Skeletal muscle tissue (tissue), 4 donors: ENCODE results near the gene ZNRF2. TPM values are rescaled to one million over a fixed set of nuclear protein-coding genes. Genes with fewer than 3 reads are reported as not detected.

ENCODE experiments used
- H3K27ac ChIP-seq: one replicate; pipeline ENCODE4 v1.7.0; 2013; ENCODE audit warnings: mild to moderate bottlenecking, low read depth, low read length, inconsistent platforms
- H3K27me3 ChIP-seq, 3 donors: one replicate each; pipeline ENCODE4 v1.7.0; 2013; ENCODE audit warnings: low read length in 3 of 3; ENCODE audit not compliant: control insufficient read depth in 3 of 3, insufficient read depth in 3 of 3
- H3K36me3 ChIP-seq, 3 donors: one replicate each; pipeline ENCODE4 v1.7.0; 2013; ENCODE audit warnings: low read length in 3 of 3; ENCODE audit not compliant: control insufficient read depth in 3 of 3, insufficient read depth in 3 of 3
- H3K4me1 ChIP-seq, 3 donors: one replicate each; pipeline ENCODE4 v1.7.0; 2013; ENCODE audit warnings: low read length in 3 of 3, mild to moderate bottlenecking in 3 of 3; ENCODE audit not compliant: control insufficient read depth in 3 of 3, insufficient read depth in 3 of 3
- H3K4me3 ChIP-seq, 3 donors: one replicate each; pipeline ENCODE4 v1.7.0; 2013; ENCODE audit warnings: low read length in 3 of 3
- H3K9ac ChIP-seq, 3 donors: one replicate each; pipeline ENCODE4 v1.7.0; 2013; ENCODE audit warnings: low read length in 3 of 3, mild to moderate bottlenecking in 3 of 3, moderate library complexity in 2 of 3, low read depth in 1 of 3
- H3K9me3 ChIP-seq, 3 donors: one replicate each; pipeline ENCODE4 v1.7.0; 2013; ENCODE audit warnings: low read length in 3 of 3; ENCODE audit not compliant: control insufficient read depth in 3 of 3
- total RNA-seq: library from RNA; depleted of rRNA; stranded (reverse); fragments of >200 nt; gene quantifications from one replicate; pipeline ENCODE4 v1.2.3, GENCODE V29; 2014
- donor health status: Osteomylitis.

The ZNRF2 gene
- total RNA-seq, 1 donor from 2014 or later = 10.4 TPM

DNA sequence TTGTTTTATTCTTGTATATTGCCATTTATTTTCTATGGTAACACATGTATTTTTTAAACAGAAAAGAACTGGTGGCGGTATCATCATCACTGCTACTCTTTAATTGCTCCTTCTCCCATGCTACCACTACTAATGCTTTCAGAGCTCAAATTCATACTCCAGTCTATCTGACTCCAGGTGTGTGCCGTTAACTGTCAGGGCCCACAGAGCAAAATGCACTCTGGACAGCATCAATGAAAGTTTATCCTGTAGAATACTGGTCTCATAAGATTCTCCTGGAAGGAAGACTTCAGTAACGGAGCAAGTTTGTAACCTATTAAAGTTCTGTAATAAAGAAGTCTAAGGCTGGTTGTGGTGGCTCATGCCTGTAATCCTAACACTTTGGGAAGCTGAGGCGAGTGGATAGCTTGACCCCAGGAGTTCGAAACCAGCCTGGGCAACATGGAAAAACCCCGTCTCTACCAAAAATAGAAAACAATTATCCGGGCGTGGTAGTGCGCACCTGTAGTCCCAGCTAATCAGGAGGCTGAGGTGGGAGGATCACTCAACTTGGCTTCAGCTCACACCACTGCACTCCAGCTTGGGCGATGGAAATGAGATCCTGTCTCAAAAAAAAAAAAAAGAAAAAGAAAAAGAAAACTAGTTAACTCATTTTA, 18.4 kb downstream of the ZNRF2 start:
- no peak overlapping the region for H3K9ac ChIP-seq
- no peaks in the 10 kb centered on the region for H3K27me3 ChIP-seq
- H3K9me3 ChIP-seq = no peaks in the 10 kb centered on the region
- no peak overlapping the region for H3K4me3 ChIP-seq
- H3K27ac ChIP-seq = no peak overlapping the region
- peaks cover 9 to 19% (median 13%) of the 10 kb centered on the region in 3 donors for H3K4me1 ChIP-seq
- no peaks in the 10 kb centered on the region for H3K36me3 ChIP-seq

DNA sequence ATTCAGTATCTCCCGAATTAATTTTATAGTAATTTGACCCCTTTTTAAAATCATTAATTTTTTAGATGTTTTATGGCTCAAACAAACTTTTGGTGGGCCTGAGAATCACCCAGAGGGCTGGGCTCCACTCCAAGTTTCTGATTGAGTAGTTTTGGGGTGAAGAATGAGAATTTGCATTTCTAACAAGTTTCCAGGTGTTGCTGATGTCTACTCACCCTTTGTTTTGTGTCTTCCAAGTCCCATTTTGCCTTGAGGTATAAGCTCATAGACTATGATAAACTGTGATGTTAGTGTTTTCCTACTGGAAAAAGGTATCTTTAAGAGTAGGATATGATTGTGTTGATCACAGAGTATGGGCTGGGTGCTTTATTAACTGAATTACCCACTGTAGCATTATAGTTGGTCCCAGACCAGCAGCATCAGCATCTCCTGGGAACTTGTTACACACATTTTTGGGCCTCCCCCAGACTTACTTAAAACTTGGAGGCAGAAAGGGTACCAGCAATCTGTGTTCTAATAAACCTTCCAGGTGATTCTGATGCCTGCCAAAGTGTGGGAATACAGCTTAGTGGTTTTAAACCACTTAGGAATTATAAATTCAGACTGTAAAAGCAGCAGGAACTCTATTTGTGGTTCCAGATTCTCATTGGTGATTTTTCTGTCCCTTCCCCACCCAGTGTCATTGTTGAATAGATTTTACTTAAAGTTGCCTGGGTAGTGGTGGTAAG, 19.1 kb downstream of the ZNRF2 start:
- Histone ChIP-seq H3K4me1 (peaks cover 9 to 23% (median 13%) of the 10 kb centered on the region in 3 donors), H3K36me3 (no peaks in the 10 kb centered on the region), H3K9me3 (no peaks in the 10 kb centered on the region), H3K27ac (no peak overlapping the region), H3K27me3 (no peaks in the 10 kb centered on the region), H3K4me3 (no peak overlapping the region), H3K9ac (no peak overlapping the region)

DNA sequence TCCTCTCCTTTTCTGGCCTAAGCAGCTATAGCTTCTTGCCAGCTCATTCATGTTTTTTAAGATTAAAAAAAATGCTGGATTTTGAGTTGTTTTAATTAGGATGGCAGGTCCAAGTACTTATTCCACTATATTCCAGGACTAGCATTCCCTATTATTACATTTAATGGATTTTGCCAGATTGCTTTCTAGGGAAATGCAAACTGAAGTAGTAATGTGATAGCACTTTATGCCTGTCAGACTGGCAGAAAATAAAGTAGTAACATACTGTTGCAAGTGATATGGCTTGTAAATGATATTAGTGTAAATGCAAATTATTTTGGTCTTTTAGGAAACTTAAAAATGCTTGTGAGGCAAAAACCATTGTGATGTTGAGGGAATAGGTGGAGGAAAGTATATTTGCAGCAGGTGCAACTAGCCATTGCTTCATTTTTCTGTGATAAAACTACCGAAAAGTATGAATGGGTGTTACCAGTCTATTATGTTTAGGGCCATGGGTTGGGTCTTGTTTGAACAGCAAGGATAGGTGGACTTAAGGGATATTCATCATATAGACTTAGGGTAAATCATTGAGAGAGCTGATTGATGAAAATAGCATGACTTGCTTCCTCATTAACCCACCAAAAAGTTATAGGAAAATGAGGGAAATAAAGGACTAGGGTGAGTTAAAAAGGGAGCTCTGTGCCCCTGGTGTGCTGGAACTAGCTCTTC, 19.9 kb downstream of the ZNRF2 start:
- H3K27ac ChIP-seq = no peak overlapping the region
- no peaks in the 10 kb centered on the region for H3K9me3 ChIP-seq
- no peak overlapping the region for H3K4me3 ChIP-seq
- H3K4me1 ChIP-seq = peaks cover 7 to 23% (median 13%) of the 10 kb centered on the region in 3 donors
- H3K36me3 ChIP-seq = no peaks in the 10 kb centered on the region
- H3K27me3 ChIP-seq = no peaks in the 10 kb centered on the region
- H3K9ac ChIP-seq = peak overlapping the region in 1 of 3 donors; percentile 17

DNA sequence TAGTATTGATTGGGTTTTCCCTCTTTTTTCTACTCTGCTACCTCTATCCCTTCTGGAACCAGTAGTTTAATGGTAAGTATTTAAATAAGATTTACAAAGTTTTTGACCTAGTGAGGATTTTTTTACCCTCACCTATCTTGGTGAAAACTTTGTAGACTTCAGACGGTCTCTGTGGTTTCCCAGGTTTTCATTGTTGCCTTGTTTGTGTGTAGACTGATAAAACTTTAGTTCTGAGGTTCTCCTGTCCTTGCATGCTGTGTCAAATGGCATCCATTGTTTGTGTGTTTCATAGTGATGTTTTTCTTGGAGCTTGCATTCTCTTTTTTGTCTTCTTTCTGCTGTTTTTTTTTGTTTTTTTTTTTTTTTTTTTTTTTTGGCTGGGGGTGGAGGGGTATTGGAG, 22.6 kb downstream of the ZNRF2 start:
- H3K4me1 ChIP-seq = peaks cover 9 to 25% (median 14%) of the 10 kb centered on the region in 3 donors
- no peak overlapping the region for H3K4me3 ChIP-seq
- H3K27me3 ChIP-seq = no peaks in the 10 kb centered on the region
- no peak overlapping the region for H3K27ac ChIP-seq
- no peaks in the 10 kb centered on the region for H3K9me3 ChIP-seq
- no peak overlapping the region for H3K9ac ChIP-seq
- no peaks in the 10 kb centered on the region for H3K36me3 ChIP-seq

DNA sequence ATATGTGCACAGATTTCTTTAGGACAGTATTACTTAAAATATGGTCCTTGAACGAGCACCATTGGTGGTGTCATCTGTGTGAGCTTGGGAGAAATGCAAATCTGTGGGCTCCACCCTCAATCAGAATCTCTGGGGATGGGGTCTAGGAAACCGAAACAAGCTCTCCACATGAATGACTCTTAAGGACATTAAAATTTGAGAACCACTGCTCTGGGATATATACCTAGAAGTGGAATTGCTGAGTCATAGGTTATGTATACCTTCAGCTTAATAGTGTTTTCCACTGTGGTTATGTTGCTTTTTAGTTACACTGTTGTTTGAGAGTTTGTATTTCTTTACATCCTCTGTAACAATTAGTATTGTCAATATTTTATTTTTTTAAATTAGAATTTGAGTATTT, 24.0 kb downstream of the ZNRF2 start:
- Histone ChIP-seq H3K36me3 (no peaks in the 10 kb centered on the region), H3K4me3 (no peak overlapping the region), H3K9me3 (no peaks in the 10 kb centered on the region), H3K9ac (no peak overlapping the region), H3K27ac (no peak overlapping the region), H3K4me1 (peaks cover 9 to 27% (median 16%) of the 10 kb centered on the region in 3 donors), H3K27me3 (no peaks in the 10 kb centered on the region)

DNA sequence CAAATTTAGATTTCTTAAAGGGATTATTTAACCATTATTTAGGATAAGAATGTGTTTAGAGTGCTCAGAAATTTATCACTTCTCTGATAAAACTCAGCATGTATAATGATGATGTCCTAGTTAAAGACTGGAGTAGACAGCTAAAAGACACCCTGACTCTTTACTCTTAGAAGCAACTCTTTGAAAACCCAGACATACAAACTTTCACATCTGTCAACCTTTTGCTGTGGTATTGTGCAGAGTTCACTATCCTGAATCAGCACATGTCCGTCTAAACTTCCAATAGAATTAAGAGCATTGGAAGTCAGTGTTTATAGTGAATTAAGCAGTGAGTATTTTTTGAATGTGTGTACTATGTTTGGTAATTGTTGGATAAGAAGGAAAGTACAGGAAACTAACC, 24.9 kb downstream of the ZNRF2 start:
- Histone ChIP-seq H3K9me3 (no peaks in the 10 kb centered on the region), H3K9ac (no peak overlapping the region), H3K36me3 (no peaks in the 10 kb centered on the region), H3K27me3 (no peaks in the 10 kb centered on the region), H3K4me3 (no peak overlapping the region), H3K27ac (no peak overlapping the region), H3K4me1 (peaks cover 6 to 18% (median 9%) of the 10 kb centered on the region in 3 donors)

DNA sequence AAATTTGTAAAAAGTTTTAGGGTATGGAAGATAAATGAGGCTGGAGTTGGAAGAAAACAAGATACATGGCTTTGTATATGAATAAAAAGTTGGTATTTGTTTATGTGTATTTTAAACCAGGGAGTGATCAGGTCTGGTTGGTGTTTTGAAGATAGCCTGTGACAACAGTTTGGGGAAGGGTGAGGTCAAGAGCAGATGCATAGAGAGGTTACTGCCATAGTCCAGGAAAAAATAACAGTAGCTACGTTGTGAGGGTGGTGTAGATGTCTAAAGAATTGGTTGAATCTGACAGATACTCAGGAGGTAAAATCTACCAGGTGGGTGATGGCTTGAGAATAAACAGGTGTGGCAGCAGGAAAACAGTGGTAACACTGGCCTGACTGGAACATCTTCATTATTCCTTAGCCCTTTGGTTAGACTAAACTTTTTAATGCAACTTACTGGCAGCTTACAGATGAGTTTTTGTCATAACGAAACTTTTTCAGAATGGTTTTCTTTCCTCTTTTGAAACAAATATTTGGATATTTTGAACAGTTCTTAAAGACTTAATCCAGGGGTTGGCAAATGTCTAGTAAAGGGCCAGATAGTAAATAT, 25.5 kb downstream of the ZNRF2 start:
- Histone ChIP-seq H3K9me3 (no peaks in the 10 kb centered on the region), H3K36me3 (no peaks in the 10 kb centered on the region), H3K4me1 (peaks cover 2 to 14% (median 6%) of the 10 kb centered on the region in 3 donors)

DNA sequence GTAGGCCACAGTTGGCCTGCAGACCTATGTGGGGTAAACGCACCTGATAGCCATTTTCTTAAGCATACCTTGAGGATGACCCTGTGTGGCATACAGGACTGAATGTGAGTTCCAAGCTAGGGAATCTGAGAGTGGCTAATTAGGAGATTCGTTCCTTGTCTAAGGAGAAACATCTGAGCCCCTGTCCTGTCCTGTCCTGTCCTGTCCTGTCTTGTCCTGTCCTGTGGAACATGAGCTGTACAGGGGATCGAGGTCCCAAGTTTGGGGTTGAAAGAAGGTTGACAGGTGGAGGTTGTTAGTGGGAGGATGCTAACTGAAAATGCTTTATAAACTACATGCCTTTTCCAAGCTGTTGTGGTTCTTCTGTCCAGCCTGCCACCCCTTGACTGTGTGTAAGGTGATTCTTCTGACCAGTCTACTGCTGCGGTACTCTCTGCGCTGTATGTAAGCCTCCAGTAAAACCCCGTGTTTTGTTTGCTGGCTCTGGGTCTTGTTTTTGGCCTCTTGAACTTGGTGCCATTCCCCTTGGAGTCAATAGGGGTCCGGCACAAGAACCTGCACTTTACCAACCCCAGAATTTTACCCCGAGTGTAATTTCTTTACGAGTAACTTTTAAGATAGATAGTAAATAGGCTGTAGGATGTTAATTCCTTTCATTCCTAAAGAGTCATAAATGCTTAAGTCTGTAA, 26.4 kb downstream of the ZNRF2 start:
- no peaks in the 10 kb centered on the region for H3K36me3 ChIP-seq
- peaks cover 2 to 14% (median 6%) of the 10 kb centered on the region in 3 donors for H3K4me1 ChIP-seq
- no peak overlapping the region for H3K4me3 ChIP-seq
- H3K27ac ChIP-seq = no peak overlapping the region
- no peaks in the 10 kb centered on the region for H3K27me3 ChIP-seq
- no peaks in the 10 kb centered on the region for H3K9me3 ChIP-seq
- no peak overlapping the region for H3K9ac ChIP-seq

More for the DNA sequence above, 25.5 kb downstream of the ZNRF2 start:
- no peak overlapping the region for H3K9ac ChIP-seq
- H3K4me3 ChIP-seq = no peak overlapping the region
- H3K27ac ChIP-seq = no peak overlapping the region
- no peaks in the 10 kb centered on the region for H3K27me3 ChIP-seq

DNA sequence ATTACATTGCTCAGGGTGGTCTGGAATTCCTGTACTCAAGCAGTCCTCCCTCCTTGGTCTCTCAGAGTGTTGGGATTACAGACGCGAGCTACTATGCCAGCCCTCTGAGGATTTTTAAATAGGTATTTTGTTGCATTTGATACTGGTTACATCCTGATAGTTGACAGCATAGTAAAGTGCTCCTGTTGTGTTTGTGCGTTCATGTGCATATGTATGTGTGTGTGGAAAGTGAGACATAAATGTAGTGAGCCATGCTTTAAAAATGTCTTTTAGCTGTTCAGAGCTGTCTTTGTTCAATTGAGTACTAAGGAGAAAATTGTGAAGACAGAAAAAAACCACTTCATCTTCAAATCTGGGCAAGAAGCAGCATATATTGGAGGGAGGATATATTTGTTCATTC, 27.8 kb downstream of the ZNRF2 start:
- no peak overlapping the region for H3K4me3 ChIP-seq
- H3K27me3 ChIP-seq = no peaks in the 10 kb centered on the region
- no peaks in the 10 kb centered on the region for H3K9me3 ChIP-seq
- peaks cover 2 to 14% (median 4%) of the 10 kb centered on the region in 3 donors for H3K4me1 ChIP-seq
- no peak overlapping the region for H3K27ac ChIP-seq
- no peaks in the 10 kb centered on the region for H3K36me3 ChIP-seq
- H3K9ac ChIP-seq = no peak overlapping the region
